ENCODE data around the gene MTA1. TPM values are rescaled to one million over a fixed set of nuclear protein-coding genes. Genes with fewer than 3 reads are reported as not detected.

The MTA1 gene
- total RNA-seq, 1 donor from 2014 or later, result 48.3 TPM

DNA sequence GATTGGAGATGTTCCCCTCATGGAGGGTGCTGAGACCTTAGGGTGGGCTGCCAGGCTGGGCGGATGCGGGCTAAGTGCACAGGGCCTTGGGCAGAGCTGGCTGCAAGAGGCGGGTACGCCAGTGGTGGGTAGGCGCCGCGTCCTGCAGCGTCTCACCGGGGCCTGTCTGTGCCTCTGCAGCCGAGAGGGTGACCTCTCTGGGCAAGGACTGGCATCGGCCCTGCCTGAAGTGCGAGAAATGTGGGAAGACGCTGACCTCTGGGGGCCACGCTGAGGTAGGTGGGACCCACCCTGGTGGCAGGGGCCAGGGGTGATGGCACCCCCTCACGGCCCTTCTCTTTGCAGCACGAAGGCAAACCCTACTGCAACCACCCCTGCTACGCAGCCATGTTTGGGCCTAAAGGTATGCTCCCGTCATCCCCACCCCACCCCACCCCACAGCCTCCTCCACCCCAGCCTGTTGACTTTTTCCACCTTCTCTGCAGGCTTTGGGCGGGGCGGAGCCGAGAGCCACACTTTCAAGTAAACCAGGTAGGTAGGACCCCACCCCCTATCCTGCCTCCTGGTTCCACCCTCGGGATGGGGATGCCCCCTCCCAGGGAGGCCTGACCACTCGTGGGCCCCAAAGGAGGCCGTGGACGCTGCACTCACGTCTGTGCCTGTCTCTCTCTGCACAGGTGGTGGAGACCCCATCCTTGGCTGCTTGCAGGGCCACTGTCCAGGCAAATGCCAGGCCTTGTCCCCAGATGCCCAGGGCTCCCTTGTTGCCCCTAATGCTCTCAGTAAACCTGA, 68.6 kb downstream of the MTA1 start:
- no peak for DNase-seq

DNA sequence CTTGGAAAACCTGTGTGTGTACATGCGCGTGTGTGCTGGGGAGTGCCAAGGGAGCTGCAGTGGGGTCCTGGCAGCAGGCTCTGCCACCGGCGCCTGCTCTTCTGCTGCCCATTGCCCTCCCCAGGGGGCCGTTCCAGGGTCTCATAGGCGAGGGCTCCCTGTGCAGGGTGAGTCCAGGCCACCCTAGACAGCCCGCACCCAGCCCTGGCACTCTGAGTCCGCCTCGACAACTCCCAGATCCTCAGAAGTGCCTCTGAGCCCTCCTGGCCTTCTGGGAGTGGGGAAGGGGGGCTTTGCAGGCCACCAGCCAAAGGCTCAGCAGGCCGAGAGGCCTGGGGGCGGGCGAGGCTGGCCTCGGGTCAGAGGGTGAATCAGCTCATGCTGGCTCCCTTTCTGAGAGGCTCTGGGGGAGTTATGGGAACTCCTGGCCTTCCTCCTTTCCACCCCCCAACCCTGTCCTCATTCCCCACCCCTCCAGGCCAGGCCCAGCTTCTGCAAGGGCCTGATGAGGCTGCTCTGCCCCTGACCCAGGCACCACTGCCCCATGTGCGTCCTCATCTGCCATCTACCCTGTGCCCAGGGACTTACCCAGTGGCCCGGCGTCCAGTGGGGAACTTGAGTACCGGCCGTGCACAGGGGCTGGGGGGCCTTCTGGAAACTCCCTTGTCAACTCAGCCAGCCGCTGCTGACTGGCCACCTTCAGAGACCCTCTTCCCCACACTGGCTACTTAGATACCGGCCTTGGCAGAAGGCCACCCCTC, 69.3 kb downstream of the MTA1 start:
- DNase-seq, result no peak

DNA sequence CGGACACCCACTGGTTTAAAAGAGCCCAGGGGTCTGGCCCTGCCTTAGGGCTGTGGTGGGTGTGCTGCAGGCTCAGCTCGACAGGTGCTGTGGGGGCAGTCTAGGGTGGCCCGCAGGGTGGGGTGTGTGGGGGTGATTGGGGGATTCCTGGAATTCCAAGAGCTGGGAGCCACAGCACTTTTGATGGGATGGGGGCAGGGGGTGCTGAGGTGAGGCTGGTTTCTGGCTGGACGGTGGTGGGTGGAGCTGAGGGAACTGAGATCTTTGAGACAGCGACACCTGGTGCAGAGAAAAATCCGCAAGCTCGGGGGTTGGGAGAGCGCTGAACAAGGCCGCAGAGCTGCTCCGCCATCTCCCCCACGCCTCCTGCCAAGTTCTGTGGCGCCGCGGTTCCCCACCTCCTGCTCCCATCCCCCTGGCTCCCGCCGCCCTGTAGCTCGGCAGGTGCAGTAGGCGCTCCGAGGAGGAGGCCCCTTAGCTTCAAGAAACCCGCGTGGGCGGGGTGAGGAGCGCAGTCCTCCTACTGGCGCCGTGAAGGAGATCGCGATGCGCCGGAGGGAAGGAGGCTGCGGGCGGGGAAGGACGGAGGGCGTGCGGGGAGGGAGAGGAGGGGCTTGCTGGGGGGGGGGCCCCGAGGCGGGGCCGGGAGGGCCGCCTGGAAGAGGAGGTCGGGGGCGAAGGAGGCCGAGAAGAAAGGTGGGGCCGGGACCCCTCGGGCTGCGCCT, 70.1 kb downstream of the MTA1 start:
- DNase-seq, result peak; percentile 93

DNA sequence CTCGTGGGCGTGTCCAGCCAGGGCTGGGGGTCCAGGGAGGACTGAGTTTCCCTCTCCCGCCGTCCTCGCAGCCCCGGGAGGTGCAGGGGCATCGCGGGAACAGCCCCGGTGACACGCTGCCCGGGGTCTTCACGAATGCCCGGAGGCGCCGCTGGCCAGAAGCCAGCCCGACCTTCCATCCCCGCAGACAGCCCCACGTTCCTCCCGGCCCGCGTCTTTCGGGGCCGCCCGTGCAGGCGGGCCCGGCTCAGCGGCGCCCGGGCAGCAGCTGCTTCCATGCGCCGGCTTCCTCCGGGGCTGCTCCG, 70.6 kb downstream of the MTA1 start:
- no peak for DNase-seq

DNA sequence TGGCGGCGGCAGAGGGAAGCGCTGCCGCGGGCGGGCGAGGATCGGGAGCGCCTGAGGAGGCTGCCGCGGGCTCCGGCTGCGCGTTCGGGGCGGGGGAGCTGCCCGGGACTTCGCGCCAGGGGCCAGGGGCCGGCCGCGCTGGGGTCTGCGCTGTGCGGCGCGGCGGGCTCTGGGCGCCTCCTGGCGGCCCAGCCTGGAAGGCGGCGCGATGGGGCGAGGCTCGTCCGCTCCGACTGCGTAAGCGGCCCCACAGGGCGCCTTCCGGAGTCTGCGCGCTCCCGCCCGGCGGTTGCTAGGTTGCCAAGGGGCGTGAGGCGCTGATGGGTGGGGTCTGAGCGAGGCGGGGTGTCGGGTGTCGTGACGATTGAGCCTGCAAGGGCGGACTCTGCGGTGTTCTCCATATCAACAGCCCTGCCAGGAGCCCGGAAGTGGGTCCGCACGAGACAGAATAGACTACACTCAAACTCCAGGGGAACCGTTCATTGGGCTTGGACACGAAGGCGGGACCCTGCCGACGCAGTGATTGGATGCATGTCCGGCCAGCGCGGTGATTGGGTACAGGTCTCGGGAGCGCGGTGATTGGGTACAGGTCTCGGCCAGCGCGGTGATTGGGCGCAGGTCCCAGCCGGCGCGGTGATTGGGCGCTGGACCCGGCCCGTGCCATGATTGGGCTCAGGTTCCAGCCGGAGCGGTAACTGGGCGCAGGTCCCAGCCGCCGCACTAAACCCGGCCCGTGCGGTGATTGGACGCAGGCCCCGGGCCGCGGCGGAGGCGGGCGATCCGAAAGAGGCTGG, 71.1 kb downstream of the MTA1 start, which contains the start of gene TEDC1:
TEDC1 (plus strand) TSS at position 675 of the 794 bp plus-strand sequence. CDS start 130 bp downstream, outside the sequence.
- DNase-seq, result peak; percentile 100

DNA sequence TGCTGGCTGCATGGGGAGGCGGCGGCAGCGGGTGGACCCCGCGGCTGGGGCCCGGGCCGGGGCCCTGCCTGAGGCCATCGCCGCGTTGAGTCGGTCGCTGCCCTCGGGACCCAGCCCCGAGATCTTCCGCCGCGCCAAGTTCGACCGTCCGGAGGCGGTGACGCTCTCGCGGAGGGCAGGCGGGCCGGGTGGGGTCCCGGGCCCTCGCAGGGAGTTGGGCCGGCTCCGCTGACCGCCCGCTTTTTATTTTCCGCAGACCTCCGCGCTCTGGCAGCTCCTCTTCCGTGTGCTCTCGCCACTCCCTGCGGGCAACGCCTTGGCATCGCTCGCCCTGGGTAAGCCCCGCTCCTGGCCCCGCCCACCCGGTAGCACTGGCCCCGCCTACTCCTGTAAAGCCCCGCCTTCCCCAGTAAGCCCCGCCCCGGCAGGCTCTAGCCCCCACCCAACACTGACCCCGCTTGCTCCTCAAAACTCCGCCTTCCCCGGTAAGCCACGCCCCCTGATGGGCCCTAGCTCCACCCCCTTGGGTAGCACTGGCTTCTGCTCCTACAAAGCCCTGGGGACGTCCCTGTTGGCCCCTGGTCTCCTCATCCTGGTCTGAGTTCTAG, 71.8 kb downstream of the MTA1 start:
- DNase-seq, result peak; percentile 76

DNA sequence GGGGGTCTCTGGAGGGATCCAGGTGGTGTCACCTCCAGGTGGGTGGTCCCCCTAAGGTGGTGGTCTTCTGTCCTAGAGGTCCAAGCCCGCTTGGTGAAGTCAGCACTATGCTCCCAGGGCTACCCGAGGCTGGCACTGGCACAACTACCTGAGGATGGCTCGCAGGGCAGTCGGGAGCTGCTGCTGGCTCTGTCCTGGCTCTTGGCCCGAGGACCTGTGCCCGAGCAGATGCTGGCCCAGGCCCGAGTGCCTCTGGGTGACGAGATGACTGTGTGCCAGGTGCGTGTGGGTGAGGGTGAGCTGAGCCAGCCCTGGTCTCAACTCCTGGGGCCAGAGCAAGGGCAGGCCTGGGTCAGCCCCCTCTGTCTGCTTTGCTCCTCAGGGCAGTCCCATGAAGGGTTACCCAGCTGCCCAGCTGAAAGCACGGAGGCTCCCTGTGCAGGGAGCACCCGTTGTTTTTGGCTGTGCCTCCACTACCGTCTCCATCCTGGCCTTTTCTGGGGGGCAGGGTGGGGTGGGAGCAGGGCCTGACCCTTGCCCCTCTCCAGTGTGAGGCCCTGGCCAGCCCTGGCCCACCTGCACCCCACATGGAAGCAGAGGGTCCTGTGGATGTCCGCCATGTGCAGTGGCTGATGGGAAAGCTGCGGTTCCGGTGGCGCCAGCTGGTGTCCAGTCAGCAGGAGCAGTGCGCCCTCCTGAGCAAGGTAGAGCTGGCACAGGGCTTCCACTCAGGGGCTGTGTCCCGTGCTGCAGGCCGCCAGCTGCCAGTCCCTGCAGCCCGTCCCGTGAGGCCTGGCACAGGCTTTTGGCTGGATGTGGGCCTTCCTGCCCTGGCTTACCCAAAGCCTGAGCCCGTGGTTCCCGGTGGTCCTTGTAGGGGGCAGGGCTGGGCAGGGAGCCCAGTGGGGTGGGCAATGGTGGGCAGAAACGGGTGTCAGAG, 72.7 kb downstream of the MTA1 start:
- DNase-seq, result no peak

DNA sequence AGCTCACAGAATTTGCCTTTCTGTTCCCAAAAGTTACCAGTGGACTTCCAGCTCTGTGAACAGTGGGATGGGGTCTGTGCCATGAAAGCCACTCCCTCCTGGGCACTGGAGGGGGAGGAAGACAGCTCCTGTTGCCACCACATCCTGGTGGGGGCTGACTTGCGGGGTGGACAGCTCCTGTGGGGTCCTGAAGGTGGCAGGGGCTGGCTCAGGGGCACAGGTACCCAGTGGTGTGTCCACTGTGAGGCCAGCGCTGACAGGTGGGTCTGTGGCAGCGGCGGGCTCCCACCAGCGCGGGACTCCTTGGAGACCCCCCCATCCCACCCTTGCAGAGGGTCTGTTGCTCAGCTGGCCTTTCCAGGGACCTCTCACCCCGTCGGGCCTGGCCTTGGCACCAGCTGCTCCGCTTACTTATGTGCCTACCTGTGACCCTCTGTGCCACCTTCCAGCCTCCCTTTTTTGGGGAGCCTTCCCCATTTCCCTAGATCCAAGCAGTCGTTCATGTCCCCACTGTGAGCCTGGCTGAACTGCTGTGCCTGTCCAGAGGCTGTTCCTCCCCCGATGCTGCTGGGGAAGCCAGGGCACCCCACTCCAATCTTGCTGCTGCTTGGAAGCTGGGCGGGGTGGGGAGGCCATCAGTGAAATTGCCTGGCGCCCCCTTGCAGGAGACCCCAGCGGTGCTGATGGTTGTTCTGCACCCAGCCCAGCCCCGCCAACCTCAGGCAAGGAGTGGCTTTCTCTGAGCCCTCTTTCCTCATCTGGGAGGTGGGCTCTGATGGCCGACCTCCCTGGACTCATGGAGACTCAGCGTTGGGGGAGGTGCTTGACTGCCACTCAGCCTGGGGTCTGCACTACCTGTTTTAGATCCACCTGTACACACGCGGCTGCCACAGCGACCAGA, 73.6 kb downstream of the MTA1 start:
- DNase-seq, result no peak

DNA sequence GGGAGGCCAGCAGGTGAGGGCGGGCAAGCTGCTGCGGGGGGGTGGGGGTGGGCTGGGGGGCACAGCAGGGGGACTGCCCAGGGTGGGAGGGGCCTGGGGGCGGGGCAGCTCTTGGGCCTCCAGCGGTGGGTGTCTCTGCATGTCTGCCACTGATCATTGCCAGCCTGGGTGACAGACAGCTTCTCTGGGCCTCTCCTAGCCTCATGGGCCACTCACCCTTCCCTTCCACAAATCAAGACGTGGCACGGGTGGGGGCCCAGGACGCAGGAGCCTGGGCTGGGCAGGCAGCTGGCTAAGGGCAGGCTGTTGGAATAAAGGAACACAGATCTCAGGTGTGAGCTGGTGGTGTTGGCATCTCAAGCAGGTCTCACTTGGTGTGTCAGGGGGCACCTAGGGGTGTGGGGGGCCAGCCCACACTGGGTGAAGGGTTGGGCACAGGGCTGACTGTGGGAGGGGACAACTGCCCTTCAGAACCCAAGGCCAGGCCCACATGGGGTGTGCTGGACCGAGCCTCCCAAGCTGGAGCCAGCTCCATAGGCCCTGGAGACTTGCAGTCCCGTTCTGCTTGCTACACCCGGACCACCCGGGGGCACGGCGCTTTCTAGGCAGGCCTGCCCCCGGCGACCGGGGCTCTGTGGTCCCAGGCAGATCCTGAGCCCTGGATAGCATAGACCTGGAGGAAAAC, 74.4 kb downstream of the MTA1 start:
- no peak for DNase-seq

DNA sequence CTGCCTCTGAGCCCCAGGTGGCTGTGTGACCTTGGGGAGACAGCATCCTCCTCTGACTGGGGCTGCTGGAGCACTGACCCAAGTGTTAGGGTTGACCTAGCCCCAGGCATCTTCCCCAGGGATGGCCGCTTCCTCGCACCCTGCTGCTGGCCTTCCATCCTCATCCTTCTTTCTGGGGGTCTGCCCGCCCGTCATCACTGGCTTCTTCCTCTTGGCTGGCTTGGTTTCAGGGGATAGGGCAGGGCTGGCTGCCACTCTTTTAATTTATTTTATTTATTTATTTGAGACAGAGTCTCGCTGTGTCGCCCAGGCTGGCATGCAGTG, 74.9 kb downstream of the MTA1 start:
- DNase-seq, result no peak

DNA sequence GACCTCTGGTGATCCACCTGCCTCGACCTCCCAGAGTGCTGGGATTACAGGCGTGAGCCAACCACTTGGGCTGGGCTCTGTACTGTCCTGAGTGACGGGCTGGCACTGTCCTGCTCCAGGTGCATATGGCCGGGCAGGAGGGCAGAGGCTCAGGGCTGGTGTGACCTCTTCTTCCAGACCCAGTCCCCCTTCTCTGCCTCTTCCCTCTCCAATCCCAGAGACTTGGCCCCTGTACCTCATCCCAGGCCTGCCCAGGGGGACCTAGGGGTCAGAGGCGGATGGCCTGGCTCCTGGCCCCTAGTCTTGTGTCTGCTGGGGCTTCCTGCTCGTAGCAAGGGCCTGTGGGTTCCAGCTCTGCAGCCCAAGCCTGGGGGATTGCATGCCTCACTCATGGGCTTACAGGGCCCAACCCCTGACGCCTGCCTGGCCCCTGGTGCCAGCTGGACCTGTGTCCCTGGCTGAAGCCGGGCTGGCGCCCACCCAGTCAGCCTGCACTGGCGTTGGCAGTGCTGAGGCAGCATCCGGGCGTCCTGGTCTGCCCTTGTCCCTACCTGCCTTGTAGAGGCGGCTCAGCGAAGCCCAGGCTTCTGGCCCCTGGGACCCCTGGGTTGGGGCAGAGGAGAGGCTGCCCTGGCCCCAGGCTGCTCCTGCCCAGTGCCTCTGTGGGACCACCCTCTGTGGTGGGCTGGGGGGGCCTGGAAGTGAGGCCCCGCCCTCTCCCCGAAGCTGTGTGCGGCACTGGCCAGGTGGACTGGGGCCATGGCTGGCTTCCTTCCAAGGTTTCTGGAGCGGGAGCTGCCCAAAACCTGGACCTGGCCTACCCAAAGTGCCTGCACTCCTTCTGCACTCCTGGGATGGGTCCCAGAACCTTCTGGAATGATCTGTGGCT, 75.7 kb downstream of the MTA1 start:
- DNase-seq, result no peak

DNA sequence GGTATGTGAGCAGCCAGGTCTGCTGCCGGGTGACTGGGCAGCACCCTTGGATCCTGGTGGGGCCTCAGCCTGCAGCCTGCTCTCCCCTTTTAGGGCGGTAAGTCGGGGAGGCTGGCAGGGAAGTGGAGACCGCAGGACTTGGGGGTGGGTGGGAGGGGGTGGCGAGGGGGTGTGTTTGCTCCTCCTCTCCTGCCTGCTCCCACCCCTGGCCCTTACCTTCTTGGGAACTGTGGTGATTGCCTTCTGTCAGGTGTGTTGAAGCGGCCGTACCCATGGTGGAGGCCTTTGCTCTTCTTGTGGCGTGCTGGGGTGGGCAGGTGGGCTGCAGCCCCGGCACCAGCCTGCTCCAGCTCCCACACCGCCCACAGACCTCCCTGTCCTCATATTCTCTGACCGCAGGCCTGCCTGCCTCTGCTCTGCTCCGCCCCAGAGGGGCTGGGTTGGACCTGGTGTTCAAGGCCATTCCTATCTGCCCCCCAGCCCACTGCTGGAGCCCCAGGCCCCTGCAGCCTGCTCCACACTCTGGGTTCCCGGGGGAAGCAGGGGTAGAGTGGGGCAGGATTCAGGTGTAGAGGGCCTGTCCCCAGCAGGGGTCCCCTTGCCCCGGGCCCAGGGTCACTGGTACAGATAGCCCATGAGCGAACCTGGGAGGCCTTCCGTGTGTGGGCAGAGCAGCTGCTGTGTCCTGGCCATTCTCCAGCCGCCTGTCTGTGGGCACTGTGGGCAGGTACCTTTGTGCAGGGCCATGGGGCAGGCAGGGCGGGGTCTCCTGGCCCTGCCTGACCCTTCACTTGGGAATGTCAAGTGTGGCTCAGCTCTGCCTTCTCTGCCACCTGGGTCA, 76.6 kb downstream of the MTA1 start:
- no peak for DNase-seq

DNA sequence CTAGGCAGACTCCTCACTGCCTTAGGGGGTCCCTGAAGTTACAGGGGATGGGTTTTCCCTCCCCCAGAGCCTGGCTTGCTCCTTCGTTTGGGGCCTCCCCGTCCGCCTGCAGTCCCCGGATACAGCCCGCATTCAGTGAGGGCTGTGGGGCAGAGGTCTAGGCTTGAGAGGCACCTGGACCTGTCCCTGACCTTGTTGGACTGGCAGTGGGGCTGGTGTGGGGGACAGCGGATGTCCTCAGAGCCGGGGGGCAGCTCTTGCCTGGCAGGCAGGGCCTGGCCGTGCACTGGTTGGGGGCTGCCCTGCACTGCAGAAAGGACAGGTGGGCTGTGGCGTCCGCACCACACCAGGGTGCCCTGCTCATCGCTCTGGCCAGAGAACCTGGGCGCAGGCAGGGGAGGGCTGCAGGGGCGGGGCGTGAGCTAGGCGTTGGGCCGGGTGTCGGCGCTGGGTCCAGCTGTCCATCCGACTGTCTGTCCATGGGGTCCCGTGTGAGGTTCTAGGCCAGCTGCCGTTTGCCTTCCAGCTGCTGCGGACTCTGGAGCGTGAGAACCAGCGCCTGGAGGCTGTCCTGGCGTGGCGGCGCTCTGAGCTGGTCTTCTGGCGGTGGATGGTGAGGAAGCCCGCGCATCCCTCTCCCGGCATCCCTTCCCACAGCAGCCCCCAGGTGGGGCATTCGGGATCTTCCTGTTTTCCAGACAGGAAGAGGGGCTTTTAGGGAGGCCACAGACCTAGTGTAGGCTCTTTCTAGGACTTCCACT, 77.4 kb downstream of the MTA1 start:
- no peak for DNase-seq

DNA sequence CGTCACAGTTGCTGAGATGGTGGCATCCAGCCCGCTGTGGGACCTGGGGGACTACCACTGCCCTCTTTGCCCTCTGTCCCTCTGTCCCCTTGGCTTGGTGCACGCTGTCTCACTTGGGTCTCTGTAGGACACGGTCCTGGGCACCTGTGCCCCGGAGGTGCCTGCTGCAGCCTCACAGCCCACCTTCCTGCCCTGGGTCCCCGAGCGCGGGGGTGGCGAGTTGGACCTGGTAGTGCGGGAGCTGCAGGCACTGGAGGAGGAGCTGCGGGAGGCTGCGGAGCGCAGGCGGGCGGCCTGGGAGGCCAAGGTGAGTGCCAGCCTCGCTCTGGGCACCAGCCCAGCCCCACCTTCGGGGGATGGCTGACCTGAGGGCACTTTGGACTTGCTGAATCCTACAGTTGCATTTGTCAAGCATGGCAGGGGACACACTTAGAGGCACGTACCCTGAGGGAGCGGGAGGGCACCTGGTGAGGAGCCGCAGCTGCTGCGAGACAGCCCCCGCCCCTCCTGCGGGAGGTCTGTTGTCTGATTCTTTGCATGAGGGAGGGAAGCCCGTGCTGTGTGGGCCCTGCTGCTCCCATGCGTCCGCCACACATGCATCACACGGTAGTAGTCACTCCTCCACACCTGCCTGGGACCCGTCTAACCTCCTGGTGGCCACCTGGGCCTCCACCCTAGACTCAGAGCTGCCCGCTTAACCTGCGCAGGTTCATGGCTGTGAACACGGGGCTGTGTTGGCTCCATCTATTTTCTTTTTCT, 78.2 kb downstream of the MTA1 start:
- DNase-seq, result no peak

DNA sequence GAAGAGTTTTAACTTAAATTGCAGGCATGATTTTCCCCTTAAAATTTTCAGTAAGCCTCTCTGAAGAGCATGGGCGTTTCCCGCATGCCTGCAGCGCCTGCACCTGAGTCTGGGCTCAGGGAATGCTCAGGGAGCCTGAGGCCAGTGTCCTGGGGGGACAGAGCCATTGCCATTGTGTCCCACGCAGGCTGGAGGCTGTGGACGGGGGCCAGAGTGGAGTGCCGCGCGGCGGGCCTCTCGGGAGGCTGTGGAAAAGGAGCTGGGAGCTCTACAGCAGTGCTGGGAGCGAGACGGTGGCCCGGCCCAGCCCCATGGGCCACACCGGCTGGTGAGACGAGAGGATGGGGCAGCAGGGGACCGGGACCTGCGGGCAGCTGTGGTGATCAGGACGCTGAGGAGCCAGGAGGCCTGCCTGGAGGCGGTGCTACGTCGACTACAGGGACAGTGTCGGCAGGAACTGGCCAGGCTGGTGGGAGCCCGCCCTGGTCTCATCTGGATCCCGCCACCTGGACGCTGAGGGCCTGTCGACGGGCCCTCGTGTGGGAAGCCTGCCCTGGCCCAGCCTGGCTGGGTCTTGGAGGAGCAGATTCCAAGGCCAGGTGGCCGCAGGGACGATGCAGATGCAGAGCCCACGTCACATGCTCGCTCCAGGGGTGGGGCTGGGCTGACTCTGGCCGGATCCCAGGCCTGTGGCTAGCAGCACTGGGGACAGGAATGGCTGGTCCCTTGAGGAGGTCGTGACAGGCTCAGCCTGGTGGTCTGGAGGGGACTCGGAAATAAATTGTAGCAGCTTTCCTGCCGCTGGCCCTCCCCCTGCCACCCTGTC, 79.0 kb downstream of the MTA1 start:
- no peak for DNase-seq
